Measurements from ENCODE around the gene STK39.
A peak's percentile ranks its signal among the peaks of the same experiment; 100 is the strongest.

Gene STK39

DNA sequence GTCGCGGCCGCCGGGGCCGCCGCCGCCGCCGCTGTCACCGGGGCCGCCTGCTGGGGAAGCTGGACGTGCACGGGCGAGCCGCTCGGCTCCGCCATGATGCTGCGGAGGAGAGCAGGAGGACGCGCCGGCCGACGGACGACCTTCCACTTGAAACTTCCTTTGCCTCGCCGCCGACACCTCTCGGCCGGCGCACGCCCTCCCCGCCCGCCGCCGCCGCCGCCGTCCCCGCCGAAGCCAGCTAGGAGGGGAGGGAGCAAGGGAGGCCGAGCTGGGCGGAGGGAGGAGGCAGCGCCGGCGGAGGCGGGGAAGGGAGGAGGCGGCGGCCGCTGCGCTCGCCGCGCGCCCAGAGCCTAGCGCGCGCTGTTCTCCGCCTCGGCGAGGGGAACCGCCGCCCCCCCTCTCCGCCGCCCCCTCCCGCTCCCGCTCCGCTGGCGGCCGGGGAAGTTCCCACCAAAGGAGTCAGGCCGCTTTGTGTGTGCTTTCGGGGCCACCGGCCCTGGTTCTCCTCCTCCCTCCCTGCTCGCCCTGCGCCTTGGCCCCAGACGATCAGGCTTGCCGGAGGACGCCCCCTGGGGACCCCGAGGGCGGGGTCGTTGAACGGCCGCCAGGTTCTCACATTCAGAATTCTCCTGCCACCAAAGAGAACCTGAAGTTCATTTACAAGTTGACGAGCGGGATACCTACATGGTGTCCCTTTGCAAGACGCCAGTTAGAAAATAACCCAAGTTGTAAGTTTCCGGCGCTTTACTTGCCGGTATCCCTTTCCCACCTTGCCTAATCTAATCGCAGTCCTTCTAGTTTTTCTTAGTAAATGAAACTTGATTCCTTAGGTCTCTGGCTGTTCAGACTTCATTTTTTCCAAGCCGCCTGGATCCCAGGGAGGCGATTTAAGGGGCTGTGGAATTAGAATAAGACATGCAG, at the start of gene STK39:
TSS of gene STK39 (minus strand) at position 255 of the 921 bp plus-strand sequence. CDS start at position 95, 160 bp downstream.
- no peaks in the 10 kb centered on the region for H3K9me3 ChIP-seq
- no peaks in the 10 kb centered on the region for H3K36me3 ChIP-seq
- peak within 1 kb of the TSS; percentile 53 for H3K27ac ChIP-seq
- H3K4me3 ChIP-seq (ENCODE audit: low read depth in 1 of 2, low read length in 1 of 2) = peak within 1 kb of the TSS; percentile 62 to 71
- H3K27me3 ChIP-seq = peaks cover 20% of the 10 kb centered on the region
- peaks cover 10 to 14% of the 10 kb centered on the region in 2 experiments for H3K4me1 ChIP-seq (ENCODE audit: control insufficient read depth in 1 of 2, insufficient read depth in 1 of 2, low read depth in 1 of 2, low read length in 1 of 2)
- TF ChIP-seq, protein P1, sequence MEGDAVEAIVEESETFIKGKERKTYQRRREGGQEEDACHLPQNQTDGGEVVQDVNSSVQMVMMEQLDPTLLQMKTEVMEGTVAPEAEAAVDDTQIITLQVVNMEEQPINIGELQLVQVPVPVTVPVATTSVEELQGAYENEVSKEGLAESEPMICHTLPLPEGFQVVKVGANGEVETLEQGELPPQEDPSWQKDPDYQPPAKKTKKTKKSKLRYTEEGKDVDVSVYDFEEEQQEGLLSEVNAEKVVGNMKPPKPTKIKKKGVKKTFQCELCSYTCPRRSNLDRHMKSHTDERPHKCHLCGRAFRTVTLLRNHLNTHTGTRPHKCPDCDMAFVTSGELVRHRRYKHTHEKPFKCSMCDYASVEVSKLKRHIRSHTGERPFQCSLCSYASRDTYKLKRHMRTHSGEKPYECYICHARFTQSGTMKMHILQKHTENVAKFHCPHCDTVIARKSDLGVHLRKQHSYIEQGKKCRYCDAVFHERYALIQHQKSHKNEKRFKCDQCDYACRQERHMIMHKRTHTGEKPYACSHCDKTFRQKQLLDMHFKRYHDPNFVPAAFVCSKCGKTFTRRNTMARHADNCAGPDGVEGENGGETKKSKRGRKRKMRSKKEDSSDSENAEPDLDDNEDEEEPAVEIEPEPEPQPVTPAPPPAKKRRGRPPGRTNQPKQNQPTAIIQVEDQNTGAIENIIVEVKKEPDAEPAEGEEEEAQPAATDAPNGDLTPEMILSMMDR (IDR thresholded peaks at IDR 0.05) = no peak

DNA sequence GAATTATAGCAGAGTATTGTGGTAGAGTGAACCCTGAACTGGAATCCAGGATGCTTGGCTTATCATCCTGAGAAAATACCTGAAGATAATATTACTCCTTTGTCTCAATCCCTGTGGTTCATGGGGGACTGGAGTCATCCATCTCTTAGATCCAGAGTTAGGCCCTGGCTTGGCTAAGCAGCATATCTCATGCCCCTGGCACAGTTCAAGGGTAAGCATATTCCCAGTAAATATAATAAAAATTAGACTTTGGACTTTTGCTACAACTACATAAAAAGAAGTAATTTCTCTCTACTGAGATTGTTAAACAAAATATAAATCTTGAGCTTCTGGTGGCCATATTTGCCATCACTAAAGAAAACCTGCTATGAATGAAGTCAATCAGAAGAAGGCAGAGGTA, 47.7 kb upstream of the STK39 start:
- Histone ChIP-seq H3K36me3 (no peaks in the 10 kb centered on the region), H3K4me3 (ENCODE audit: low read depth in 1 of 2, low read length in 1 of 2) (no peak overlapping the region), H3K27me3 (no peaks in the 10 kb centered on the region), H3K4me1 (ENCODE audit: control insufficient read depth in 1 of 2, insufficient read depth in 1 of 2, low read depth in 1 of 2, low read length in 1 of 2) (no peaks in the 10 kb centered on the region), H3K27ac (no peak overlapping the region), H3K9me3 (no peaks in the 10 kb centered on the region)
- TF ChIP-seq, protein P1 (IDR thresholded peaks at IDR 0.05) = no peak

DNA sequence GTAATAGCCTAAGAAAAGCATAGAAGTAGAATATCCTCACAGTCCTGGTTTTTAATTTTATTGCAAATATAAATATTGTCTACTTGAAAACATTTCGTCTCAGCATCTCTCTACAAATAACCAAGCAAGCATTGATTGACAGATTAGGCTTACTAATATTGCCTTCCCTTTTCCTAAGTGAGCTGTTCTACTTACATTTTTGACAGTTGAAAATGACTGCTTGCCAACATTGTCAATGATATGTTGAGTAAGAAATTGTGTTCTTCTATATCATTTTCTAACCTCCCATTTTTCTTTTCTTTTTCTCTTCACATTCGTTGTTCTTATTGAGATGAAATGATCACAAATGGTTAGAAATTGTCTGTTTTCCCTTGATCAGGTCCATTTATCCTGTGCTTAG, 47.0 kb upstream of the STK39 start:
- Histone ChIP-seq H3K4me3 (ENCODE audit: low read depth in 1 of 2, low read length in 1 of 2) (no peak overlapping the region), H3K27ac (no peak overlapping the region), H3K9me3 (no peaks in the 10 kb centered on the region), H3K4me1 (ENCODE audit: control insufficient read depth in 1 of 2, insufficient read depth in 1 of 2, low read depth in 1 of 2, low read length in 1 of 2) (no peaks in the 10 kb centered on the region), H3K27me3 (no peaks in the 10 kb centered on the region), H3K36me3 (no peaks in the 10 kb centered on the region)
- TF ChIP-seq, protein P1 (IDR thresholded peaks at IDR 0.05) = no peak

DNA sequence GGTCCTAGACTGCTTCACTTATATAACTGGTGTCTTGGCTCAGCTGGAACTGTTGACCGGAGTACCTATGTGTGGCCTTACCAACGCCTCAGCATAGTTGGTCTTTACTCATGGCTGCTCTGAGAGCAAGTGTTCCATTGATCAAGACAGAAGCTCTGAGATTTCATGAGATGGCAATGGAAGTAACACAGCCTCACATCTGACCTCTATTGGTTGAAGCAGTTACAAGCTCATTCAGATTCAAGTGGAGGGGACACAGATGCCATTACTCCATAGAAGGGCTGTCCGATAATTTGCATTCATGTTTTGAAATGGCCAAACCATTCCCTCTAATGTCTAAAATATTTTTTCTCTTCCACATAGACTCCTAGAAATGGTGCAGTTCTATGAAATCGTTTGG, 46.4 kb upstream of the STK39 start:
- no peak overlapping the region for H3K27ac ChIP-seq
- no peaks in the 10 kb centered on the region for H3K4me1 ChIP-seq (ENCODE audit: control insufficient read depth in 1 of 2, insufficient read depth in 1 of 2, low read depth in 1 of 2, low read length in 1 of 2)
- H3K4me3 ChIP-seq (ENCODE audit: low read depth in 1 of 2, low read length in 1 of 2) = no peak overlapping the region
- TF ChIP-seq, protein P1 (IDR thresholded peaks at IDR 0.05) = no peak
- no peaks in the 10 kb centered on the region for H3K9me3 ChIP-seq
- H3K27me3 ChIP-seq = no peaks in the 10 kb centered on the region
- H3K36me3 ChIP-seq = no peaks in the 10 kb centered on the region

DNA sequence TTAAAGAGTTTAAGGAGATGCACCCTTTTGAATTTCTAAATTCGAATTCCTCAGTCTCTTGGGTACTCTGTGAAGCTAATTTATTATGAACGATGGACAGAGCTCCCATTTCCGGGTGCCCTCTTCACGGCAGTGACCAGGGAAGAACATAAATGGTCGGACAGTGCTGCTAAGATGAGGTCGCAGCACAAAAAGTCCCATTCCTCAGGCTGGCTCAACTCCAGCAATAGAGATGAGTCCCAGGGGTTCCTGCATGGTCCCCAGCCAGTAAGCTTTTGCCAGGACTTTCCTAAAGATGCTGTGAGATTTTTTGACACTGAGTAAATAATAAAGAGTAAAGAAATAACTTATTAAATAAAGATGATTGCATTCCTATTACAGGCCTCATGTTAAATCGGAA, 43.0 kb upstream of the STK39 start:
- no peak overlapping the region for H3K27ac ChIP-seq
- no peaks in the 10 kb centered on the region for H3K4me1 ChIP-seq (ENCODE audit: control insufficient read depth in 1 of 2, insufficient read depth in 1 of 2, low read depth in 1 of 2, low read length in 1 of 2)
- H3K27me3 ChIP-seq = no peaks in the 10 kb centered on the region
- H3K4me3 ChIP-seq (ENCODE audit: low read depth in 1 of 2, low read length in 1 of 2) = no peak overlapping the region
- no peaks in the 10 kb centered on the region for H3K36me3 ChIP-seq
- TF ChIP-seq, protein P1 (IDR thresholded peaks at IDR 0.05) = no peak
- no peaks in the 10 kb centered on the region for H3K9me3 ChIP-seq

All from neutrophil (primary cell).